H1 (cell line): ENCODE measurements around the gene MRPS27. TPM values are rescaled to one million over a fixed set of nuclear protein-coding genes. Genes with fewer than 3 reads are reported as not detected.

ENCODE experiments used
- SIN3A ChIP-seq, 2 experiments: IDR thresholded peaks in 1 of 2; conservative IDR thresholded peaks in 1 of 2; 2 replicates each; pipeline ENCODE4 v1.6.1; 2011 to 2012; ENCODE audit warnings: low read length in 2 of 2, improper control_type of control experiment in 1 of 2, low read depth in 1 of 2, mild to moderate bottlenecking in 1 of 2
- polyA plus RNA-seq, 7 experiments: library from polyadenylated mRNA; depleted of rRNA in 3 of 7; stranded (reverse) in 5 of 7; unstranded in 2 of 7; fragments of >200 nt in 5 of 7; fragments of 200-250 nt in 2 of 7; gene quantifications; 1 replicate in 5 of 7; 2 replicates in 1 of 7; 4 replicates in 1 of 7; pipeline versions ENCODE4 v1.2.1 to v1.2.3, GENCODE V29; 2011 to 2013; ENCODE audit warnings: missing spikeins in 2 of 7, mixed read lengths in 2 of 7
- total RNA-seq: library from RNA; stranded (reverse); fragmentation: NEBNext Ultra II Directional; extraction: Animal tissue kit (Norgen Biotek cat#: 25700); gene quantifications from 2 replicates; pipeline ENCODE4 v1.2.1, GENCODE V29; 2021
- TF ChIP-seq, protein P1 (sequence below): IDR thresholded peaks from 2 replicates; pipeline ENCODE4 v1.6.1; 2011; ENCODE audit warnings: low read length, improper control_type of control experiment
- TF ChIP-seq, protein P2 (sequence below): IDR thresholded peaks from 2 replicates; pipeline ENCODE4 v1.6.1; 2011; ENCODE audit warnings: low read depth, mild to moderate bottlenecking, low read length; ENCODE audit not compliant: insufficient read depth
- TF ChIP-seq, protein P3 (sequence below), 3 experiments: IDR thresholded peaks; 1 replicate in 2 of 3; 2 replicates in 1 of 3; pipeline versions ENCODE4 v1.5.1 to v1.6.1; 2011; ENCODE audit warnings: low read length in 3 of 3, mild to moderate bottlenecking in 3 of 3, inconsistent platforms in 2 of 3, low read depth in 1 of 3, moderate library complexity in 1 of 3; ENCODE audit not compliant: insufficient read depth in 1 of 3; ENCODE audit errors: control extremely low read depth in 1 of 3

Gene MRPS27
- total and polyA plus RNA-seq, 2 of the 8 experiments (the other 6 are each of a cell fraction or from before 2014, with no cell fraction given): 93.2 to 102 TPM

DNA sequence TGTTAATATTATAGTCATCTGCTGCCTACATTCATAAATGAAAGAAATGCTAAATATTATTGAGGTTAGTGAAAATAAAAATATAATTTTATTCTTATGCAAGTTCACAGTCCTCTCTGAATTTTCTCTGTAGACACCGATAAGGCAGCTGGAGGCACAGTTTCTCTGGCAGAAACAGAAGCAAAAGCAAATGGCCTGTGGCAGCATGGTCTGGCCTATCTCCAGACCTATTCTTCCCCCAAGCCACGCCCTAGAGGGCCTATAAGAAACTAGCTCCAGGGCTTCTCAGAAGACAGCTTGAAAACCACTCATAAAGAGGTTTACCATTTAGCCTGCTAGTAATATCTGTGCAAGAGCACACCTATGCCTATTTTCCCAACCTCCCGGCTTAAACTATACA is 28.4 kb downstream of the MRPS27 start (continued):
- TF ChIP-seq, protein P1, sequence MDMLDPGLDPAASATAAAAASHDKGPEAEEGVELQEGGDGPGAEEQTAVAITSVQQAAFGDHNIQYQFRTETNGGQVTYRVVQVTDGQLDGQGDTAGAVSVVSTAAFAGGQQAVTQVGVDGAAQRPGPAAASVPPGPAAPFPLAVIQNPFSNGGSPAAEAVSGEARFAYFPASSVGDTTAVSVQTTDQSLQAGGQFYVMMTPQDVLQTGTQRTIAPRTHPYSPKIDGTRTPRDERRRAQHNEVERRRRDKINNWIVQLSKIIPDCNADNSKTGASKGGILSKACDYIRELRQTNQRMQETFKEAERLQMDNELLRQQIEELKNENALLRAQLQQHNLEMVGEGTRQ: no peak
- TF ChIP-seq, protein P2, sequence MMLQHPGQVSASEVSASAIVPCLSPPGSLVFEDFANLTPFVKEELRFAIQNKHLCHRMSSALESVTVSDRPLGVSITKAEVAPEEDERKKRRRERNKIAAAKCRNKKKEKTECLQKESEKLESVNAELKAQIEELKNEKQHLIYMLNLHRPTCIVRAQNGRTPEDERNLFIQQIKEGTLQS: no peak
- TF ChIP-seq SIN3A (conservative IDR thresholded peaks at IDR 0.05 in 1 of 2, IDR thresholded peaks at IDR 0.05 in 1 of 2; ENCODE audit: low read depth in 1 of 2, low read length in 2 of 2): no peak
- TF ChIP-seq, protein P3, sequence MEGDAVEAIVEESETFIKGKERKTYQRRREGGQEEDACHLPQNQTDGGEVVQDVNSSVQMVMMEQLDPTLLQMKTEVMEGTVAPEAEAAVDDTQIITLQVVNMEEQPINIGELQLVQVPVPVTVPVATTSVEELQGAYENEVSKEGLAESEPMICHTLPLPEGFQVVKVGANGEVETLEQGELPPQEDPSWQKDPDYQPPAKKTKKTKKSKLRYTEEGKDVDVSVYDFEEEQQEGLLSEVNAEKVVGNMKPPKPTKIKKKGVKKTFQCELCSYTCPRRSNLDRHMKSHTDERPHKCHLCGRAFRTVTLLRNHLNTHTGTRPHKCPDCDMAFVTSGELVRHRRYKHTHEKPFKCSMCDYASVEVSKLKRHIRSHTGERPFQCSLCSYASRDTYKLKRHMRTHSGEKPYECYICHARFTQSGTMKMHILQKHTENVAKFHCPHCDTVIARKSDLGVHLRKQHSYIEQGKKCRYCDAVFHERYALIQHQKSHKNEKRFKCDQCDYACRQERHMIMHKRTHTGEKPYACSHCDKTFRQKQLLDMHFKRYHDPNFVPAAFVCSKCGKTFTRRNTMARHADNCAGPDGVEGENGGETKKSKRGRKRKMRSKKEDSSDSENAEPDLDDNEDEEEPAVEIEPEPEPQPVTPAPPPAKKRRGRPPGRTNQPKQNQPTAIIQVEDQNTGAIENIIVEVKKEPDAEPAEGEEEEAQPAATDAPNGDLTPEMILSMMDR (IDR thresholded peaks at IDR 0.05; ENCODE audit: control extremely low read depth in 1 of 3, insufficient read depth in 1 of 3, low read depth in 1 of 3, low read length in 3 of 3): no peak
- TF ChIP-seq, all 59 proteins: peak for 0
